Fibroblast of skin of back (primary cell): ENCODE results near the gene NECAB2.

ENCODE experiments used
- DNase-seq: peaks from one replicate; pipeline ENCODE4 v3.0.0-alpha.2; 2013

NECAB2 gene

GRCh38 chr16:83967091-83967490, 953 bp upstream of the NECAB2 start:
- no peak for DNase-seq

GRCh38 chr16:83968306-83968851, 335 bp downstream of the NECAB2 start:
- DNase-seq, result no peak

DNA sequence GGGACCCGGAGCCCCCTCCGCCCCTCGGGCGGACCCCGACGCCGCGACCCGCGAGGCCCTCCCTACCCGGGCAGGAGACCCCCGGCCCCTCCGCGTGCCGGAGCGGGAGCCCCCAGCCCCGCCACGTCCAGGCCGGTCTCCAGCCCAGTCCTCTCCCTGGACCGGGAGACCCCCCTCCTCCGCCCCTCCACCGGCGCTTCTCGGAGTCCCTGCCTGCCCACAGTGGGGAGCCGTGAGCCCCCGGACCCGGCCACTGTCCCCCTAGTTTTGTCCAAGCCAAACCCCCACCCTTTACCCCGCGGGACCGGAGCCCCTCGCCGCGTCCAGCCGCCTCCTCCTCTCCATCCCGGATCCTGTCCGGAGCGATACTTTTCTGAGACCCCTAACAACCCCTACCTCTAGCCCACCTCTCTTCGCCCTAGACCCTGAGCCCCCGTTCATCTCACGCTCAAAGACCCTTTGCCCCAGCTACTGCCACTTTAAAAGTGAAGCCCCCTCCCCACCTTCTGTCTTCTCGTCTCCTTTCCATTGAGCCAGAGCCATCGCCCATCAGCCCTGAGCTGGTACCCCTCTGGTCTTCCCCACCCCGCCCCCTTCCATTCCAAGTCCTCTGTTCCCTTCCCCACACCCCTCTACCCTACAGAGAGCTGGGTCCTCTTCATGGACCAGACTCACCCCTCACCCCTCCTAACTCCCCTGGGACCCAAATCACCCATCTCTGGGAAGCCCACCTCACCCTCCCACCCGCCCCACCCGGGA, 1.0 kb downstream of the NECAB2 start:
- DNase-seq, result no peak

DNA sequence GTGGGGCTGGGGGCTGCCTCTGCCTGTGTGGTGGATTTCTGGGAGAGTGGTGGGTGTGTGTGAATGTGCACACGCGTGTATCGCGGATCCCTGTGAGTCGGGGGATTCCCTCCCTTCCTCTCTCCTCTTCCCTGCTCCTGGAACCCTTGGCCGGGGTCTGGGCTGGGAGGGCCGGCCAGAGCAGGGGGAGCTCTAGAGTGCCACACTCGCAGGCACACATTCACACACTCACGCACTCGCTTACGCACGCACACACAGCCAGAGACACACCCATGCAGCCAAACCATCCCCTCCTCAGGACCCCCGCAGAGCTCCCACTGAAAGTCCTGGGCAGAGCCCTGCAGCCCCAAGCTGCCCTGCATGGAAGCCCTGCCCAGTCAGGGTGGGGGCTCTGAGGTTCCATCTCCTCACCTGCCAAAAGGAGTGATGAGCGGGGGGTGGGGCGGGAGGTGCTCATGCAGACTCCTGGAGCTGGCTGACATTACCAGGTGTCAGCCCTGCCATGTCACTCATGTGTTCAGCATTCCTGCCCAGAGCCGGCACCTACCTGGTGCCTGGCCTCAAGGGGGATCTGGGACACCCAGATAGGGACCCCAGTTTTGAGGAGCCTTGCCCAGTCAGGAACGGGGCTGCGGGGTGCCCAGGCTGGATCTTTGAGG, 1.9 kb downstream of the NECAB2 start:
- no peak for DNase-seq

DNA sequence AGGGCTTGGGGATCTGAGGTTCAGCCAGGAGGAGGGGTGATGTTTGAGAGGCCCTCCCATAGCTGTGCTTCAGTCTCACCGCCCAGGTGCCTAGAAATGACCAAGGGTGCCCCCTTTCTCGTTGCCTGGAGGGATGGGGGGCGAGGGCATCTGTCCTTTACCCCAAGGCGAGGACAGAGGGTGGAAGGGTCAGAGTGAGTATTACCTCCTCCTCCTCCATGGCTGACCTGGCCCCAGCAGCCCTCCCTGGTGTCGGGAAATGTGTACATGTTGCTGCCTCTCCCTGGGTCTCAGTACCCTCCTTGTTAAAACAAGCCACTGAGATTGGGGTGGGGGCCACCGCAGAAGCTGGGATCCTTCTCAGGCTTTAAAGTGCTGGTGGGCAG, 2.4 kb downstream of the NECAB2 start:
- no peak for DNase-seq

GRCh38 chr16:83971165-83972130, 3.4 kb downstream of the NECAB2 start:
- no peak for DNase-seq

DNA sequence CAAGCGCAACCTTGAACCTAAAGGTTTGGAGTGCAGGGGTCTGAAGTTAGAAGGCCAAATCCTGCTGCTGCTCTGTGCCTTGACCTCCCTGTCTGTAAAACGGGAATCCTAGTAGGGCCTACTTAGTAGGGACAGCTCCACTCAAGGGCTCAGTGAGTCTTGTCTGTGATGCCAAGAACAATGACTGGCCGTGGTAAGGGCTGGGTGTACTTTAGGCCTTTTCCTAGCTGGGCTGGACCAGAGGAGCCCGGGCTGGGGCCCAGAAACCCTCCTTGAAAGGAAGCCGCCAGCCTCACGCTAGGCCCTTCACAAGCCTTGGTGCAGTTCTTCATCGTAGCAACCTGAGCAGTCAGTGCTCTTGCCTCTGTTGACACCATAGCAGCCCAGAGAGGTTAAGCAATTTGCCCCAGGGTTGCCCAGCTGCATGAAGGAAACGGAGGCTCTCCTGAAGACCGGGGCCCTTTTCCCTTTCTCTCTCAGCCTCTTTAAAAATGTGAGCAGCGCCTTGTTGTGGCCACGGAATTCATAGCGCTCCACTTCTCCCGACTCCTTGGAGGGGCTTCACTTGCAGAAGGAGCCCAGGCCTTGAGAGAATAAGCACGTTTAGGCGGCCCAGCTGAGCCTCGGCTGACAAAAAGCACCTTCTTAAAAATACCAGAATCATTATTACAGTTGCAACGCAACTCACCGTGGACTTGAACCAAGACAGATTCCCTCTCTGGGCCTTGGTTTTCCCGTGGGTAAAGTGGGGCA, 4.4 kb downstream of the NECAB2 start:
- no peak for DNase-seq

- DNase-seq, result no peak
Observed at GRCh38 chr16:83973077-83973476, 5.0 kb downstream of the NECAB2 start.

DNA sequence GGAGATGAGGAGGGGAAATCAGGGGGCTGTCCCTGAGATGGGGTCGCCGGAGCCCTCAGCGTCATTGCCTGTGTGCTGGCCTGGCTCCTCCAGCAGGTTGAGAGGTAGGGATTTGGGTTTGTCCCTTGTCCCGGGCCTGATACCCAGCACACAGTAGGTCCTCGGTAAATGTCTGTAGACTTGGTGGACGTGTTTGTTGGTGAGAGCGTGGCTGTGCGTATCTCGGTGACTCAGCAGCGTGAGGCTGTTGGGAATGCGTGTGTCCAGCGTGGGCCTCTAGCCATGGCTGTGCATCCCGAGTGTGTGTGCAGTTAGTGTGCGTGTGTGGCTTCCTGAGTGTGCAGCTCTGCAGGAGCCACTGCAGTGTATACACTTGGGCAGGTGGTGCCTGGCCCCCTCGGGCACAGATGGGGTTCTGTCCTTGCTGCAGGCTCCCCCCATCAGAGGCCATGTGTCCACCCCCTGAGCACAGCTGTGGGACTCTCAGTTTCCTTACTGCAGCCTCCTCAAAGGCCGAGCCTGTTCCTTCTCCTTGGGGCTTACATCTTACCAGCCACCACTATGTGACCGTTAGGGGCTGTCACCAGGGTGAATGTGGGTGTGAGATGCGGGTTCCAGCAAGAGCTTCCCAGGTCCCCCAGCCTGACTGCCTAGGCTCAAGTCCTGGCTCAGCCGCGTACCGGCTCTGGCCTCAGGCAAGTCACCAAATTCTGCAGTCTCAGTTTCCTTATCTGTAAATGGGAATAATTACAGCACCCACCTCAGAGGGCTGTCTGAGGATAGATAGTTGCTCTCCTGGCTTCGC, 5.7 kb downstream of the NECAB2 start:
- DNase-seq, result no peak

DNA sequence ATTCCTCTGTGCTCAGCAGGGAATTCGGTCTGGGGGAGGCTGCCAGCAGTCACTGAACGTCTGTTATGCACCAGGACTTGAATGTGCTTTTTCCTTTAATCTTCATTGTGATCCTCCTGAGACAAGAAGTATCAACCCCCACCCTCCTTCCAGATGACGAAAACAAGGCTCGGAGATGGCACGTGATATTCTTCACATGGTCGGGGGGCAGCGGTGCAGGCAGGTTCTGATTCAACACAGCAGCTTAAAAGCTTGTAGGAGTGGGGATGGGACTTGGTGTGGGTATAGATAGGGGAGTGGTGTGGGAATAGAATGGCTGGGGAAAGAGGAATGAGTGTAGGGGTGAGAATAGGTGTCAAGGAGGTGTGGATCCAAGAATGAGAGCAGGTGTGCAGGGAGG, 6.4 kb downstream of the NECAB2 start:
- DNase-seq, result no peak

- no peak for DNase-seq
Observed at GRCh38 chr16:83975590-83976260, 7.7 kb downstream of the NECAB2 start.

GRCh38 chr16:83977056-83977815, 9.2 kb downstream of the NECAB2 start:
- no peak for DNase-seq

DNA sequence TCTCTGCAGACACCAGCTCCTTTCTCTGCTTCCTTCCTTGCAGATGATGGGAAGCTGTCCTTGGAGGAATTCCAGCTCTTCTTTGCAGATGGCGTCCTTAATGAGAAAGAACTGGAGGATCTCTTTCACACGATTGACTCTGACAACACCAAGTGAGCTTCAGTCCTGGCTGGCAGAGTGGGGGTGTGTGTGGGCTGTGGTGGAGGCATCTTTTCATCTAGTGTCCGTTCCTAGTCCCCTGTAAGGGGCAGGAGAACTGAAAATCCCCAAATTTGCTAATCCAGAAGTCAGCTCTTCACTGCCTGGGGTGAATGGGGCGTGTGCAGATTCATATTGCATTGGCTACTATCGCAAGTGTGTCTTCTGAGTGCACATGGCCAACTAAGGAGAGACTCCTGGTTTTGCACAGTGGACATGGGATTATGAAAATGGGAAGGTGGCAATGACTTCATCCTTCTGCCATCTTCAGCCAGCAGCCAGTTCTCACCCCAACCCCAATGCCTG, 10.4 kb downstream of the NECAB2 start:
- DNase-seq, result no peak

DNA sequence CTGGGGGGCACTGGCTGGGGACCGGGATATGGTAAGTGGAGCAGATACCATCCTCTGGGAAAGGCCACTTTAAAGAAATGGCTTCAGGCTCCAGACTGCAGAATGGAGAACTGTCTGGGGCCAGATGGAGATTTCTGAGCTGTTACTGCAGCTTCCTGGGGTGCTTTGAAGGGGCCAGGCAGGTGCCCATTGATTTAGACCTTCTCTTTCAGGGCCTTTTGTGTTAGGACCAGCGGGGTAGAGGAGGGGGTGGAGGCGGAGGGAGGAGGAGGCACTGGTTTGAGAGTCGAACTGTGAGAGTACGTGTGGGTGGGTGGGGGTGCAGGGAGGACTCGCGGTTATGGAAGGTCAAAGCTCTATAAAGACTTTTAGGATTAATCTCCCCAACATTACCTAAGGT, 11.4 kb downstream of the NECAB2 start:
- DNase-seq, result no peak

GRCh38 chr16:83980794-83981193, 12.8 kb downstream of the NECAB2 start:
- DNase-seq, result no peak

GRCh38 chr16:83981799-83982198, 13.8 kb downstream of the NECAB2 start:
- no peak for DNase-seq

GRCh38 chr16:83983491-83983890, 15.4 kb downstream of the NECAB2 start:
- no peak for DNase-seq

DNA sequence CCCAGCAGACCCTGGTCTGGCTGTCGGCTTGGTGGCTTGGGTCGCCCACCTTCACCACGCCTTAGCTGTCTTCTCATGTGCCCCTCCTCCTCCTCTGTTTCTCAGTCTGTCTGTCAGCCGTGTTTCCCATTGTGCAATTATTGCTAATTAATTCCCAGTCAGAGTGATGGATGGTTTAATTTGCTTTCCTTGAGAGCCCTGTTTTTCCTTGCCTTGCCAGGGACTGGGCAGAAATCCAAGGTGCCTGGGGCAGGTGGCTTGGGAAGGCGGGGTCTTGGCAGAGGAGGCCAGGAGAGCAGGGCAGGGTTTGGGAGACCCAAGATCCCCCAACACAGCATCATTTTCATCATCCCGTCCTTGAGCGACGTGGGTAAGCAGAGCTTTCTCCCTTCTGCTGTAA, 21.3 kb downstream of the NECAB2 start:
- DNase-seq, result no peak

DNA sequence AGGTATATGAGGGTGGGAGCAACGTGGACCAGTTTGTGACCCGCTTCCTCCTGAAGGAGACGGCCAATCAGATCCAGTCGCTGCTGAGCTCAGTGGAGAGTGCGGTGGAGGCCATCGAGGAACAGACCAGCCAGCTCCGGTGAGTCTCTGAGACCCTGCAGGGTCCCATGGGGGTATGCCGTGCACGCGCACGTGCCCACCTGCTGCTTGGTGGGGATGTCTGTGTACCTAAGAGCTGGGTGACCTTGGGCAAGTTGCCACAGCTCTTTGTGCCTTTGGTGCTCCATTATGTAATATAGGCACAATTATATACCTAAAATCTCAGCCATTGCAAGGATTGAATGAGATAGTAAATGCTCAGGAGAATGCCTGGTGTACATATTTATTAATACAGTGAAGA, 22.4 kb downstream of the NECAB2 start:
- DNase-seq, result no peak

DNA sequence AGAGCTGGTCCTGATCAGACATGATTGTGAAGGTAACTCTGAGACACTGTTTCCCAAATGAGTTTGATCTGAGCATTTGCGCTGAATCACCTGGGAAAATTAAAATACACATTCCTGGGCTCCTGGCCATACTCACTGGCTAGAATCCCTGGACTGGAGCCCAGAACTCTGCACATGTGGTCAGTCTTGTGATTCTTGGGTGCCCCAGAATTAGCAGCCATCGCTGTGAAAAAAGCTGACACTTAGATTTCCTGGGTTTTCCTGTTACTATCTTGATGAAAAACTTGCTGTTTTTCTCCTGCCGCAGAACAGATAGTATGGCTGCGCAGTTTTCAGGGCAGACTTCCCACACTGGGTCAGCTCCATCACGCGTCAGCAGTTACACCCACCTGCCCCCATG, 24.6 kb downstream of the NECAB2 start:
- DNase-seq, result peak; percentile 27
